Measurements from ENCODE around the gene HNRNPR.

Gene HNRNPR

DNA sequence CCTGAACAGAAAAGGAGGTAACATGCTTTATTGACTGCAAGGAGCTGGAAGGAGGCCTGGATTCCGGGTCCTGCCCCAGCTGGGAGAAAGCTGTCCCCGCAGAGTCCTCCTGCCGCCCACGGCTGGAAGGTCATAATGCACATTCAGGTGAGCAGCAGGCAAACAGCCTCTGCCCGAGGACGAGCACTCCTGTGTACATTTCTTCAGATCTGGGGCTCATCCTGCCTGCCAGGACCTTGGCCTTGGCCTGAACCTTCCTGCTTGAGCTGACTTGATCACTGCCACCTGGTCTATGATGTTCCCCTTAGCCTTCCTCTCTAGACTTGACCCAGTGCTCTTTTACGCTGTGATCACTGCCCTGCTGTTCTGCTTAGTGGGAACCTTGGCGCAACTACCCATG, 43.4 kb upstream of the HNRNPR start:
- no peak for TF ChIP-seq SIN3A (IDR thresholded peaks at IDR 0.05; ENCODE audit: borderline replicate concordance, insufficient read depth, low read length)
- no peak for TF ChIP-seq TAF1 (IDR thresholded peaks at IDR 0.05; ENCODE audit: borderline replicate concordance, insufficient read depth, low read length)
- no peak for TF ChIP-seq POLR2AphosphoS5 (IDR thresholded peaks at IDR 0.05; ENCODE audit: low read depth, low read length)
- TF ChIP-seq, protein P1, sequence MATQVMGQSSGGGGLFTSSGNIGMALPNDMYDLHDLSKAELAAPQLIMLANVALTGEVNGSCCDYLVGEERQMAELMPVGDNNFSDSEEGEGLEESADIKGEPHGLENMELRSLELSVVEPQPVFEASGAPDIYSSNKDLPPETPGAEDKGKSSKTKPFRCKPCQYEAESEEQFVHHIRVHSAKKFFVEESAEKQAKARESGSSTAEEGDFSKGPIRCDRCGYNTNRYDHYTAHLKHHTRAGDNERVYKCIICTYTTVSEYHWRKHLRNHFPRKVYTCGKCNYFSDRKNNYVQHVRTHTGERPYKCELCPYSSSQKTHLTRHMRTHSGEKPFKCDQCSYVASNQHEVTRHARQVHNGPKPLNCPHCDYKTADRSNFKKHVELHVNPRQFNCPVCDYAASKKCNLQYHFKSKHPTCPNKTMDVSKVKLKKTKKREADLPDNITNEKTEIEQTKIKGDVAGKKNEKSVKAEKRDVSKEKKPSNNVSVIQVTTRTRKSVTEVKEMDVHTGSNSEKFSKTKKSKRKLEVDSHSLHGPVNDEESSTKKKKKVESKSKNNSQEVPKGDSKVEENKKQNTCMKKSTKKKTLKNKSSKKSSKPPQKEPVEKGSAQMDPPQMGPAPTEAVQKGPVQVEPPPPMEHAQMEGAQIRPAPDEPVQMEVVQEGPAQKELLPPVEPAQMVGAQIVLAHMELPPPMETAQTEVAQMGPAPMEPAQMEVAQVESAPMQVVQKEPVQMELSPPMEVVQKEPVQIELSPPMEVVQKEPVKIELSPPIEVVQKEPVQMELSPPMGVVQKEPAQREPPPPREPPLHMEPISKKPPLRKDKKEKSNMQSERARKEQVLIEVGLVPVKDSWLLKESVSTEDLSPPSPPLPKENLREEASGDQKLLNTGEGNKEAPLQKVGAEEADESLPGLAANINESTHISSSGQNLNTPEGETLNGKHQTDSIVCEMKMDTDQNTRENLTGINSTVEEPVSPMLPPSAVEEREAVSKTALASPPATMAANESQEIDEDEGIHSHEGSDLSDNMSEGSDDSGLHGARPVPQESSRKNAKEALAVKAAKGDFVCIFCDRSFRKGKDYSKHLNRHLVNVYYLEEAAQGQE (IDR thresholded peaks at IDR 0.05; ENCODE audit: insufficient read depth in 1 of 2, low read depth in 2 of 2, low read length in 2 of 2): no peak
- no peak for TF ChIP-seq FOXP2 (optimal IDR thresholded peaks at IDR 0.05; ENCODE audit: borderline replicate concordance, extremely low read depth, extremely low read length, insufficient read depth)

DNA sequence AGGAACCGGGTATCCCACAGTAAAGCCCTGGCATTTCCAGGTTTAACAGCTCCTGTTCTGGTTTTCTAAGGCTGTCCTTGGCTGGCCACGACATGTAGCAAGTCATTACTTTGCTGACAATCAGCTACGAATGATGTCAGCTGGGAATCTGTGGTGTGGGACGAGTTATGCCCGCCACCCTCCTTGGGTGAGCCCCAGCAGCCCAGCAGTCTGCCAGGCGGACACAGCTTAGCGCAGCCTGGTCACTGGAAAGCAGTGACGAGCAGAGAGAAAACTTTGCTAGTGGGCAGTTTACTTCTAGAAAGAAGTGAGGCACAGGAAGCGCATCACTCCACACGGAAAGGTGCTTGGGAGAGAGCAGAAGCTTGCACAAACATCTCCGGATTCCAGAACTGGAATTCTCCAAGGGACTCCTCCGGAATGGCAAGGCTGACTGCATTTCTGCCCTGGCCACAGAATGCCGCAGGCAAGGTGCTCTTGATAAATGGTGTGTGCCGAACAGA, 41.1 kb upstream of the HNRNPR start:
- TF ChIP-seq TAF1 (IDR thresholded peaks at IDR 0.05; ENCODE audit: borderline replicate concordance, insufficient read depth, low read length) (no peak), SIN3A (IDR thresholded peaks at IDR 0.05; ENCODE audit: borderline replicate concordance, insufficient read depth, low read length) (no peak), POLR2AphosphoS5 (IDR thresholded peaks at IDR 0.05; ENCODE audit: low read depth, low read length) (no peak), FOXP2 (optimal IDR thresholded peaks at IDR 0.05; ENCODE audit: borderline replicate concordance, extremely low read depth, extremely low read length, insufficient read depth) (no peak)
- TF ChIP-seq, protein P1 (IDR thresholded peaks at IDR 0.05; ENCODE audit: insufficient read depth in 1 of 2, low read depth in 2 of 2, low read length in 2 of 2): no peak

- TF ChIP-seq SIN3A (IDR thresholded peaks at IDR 0.05; ENCODE audit: borderline replicate concordance, insufficient read depth, low read length) (no peak), POLR2AphosphoS5 (IDR thresholded peaks at IDR 0.05; ENCODE audit: low read depth, low read length) (no peak), FOXP2 (optimal IDR thresholded peaks at IDR 0.05; ENCODE audit: borderline replicate concordance, extremely low read depth, extremely low read length, insufficient read depth) (no peak), TAF1 (IDR thresholded peaks at IDR 0.05; ENCODE audit: borderline replicate concordance, insufficient read depth, low read length) (peak; percentile 36; the same call in 1 of the 2 replicates)
- TF ChIP-seq, protein P1 (IDR thresholded peaks at IDR 0.05; ENCODE audit: insufficient read depth in 1 of 2, low read depth in 2 of 2, low read length in 2 of 2): no peak
Observed at GRCh38 chr1:23384312-23385058, 40.4 kb upstream of the HNRNPR start.

DNA sequence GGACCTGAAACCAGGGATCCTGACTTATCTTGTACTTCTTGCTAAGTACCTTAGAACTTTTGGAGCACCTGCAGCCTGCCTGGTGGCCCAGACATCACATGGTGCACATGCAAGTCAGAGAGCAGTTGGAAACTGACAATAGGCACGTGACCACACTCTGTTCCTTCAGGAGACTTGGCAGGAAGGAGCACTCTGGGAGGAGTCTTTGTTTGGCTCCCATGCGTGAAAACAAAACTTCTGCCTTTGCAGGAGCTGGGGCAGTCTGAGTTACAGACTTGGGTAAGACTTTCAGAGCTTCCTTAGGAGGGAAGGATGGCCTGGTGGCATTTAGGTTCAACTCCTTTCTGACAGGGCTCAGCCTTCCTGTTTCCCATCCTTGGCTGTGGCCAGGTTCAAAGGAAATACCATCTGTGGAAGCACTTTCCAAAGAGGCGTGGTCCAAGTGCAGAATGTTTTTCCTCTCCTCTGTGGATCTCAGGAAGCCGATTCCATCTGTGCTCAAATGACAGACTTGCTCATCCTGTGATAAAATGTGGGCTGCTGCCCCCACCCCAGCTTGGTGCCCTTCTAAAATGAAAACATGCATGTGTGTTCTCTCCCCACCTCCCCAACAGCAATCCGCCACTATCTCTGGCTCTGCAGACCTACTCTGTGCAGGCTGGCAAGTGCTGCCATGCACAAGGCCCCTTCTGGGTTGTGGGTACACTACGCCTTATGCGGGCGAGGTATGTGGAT, 39.7 kb upstream of the HNRNPR start:
- no peak for TF ChIP-seq TAF1 (IDR thresholded peaks at IDR 0.05; ENCODE audit: borderline replicate concordance, insufficient read depth, low read length)
- TF ChIP-seq POLR2AphosphoS5 (IDR thresholded peaks at IDR 0.05; ENCODE audit: low read depth, low read length): no peak
- TF ChIP-seq SIN3A (IDR thresholded peaks at IDR 0.05; ENCODE audit: borderline replicate concordance, insufficient read depth, low read length): no peak
- TF ChIP-seq, protein P1 (IDR thresholded peaks at IDR 0.05; ENCODE audit: insufficient read depth in 1 of 2, low read depth in 2 of 2, low read length in 2 of 2): no peak
- TF ChIP-seq FOXP2 (optimal IDR thresholded peaks at IDR 0.05; ENCODE audit: borderline replicate concordance, extremely low read depth, extremely low read length, insufficient read depth): no peak

All from PFSK-1 (cell line).